Calu3 (cell line): ENCODE data around the gene NR4A1. TPM values are rescaled to one million over a fixed set of nuclear protein-coding genes. Genes with fewer than 3 reads are reported as not detected.

Source experiments
- BruUV-seq: library from RNA; stranded (reverse); fragments of 400-500 nt; replicated peaks from 2 replicates; lab custom pipeline; 2021; lab: Mats Ljungman, UMichigan
- CTCF ChIA-PET: fragments of 300-600 bp; sonication (Branson Sonifier 250); formaldehyde crosslinking; loops from one replicate; lab custom pipeline; 2022; ENCODE audit warnings: antibody characterized with exemption; lab: Charles Lee
- DNase-seq: peaks from one replicate; pipeline ENCODE4 v3.0.0; 2022
- H3K27ac Mint-ChIP-seq: one replicate; pipeline ENCODE4 v1.8.0; 2022; ENCODE audit warnings: mixed read lengths; ENCODE audit not compliant: unreplicated experiment
- H3K27me3 Mint-ChIP-seq: one replicate; pipeline ENCODE4 v1.8.0; 2022; ENCODE audit warnings: mixed read lengths; ENCODE audit not compliant: unreplicated experiment
- H3K36me3 Mint-ChIP-seq: one replicate; pipeline ENCODE4 v1.8.0; 2022; ENCODE audit warnings: mild to moderate bottlenecking, moderate library complexity, mixed read lengths; ENCODE audit not compliant: insufficient read depth, unreplicated experiment
- H3K4me1 Mint-ChIP-seq: one replicate; pipeline ENCODE4 v1.8.0; 2022; ENCODE audit warnings: mild to moderate bottlenecking, low read depth, mixed read lengths; ENCODE audit not compliant: unreplicated experiment
- H3K4me3 Mint-ChIP-seq: one replicate; pipeline ENCODE4 v1.8.0; 2022; ENCODE audit warnings: mild to moderate bottlenecking, low read depth, moderate library complexity, mixed read lengths; ENCODE audit not compliant: unreplicated experiment
- H3K9me3 Mint-ChIP-seq: one replicate; pipeline ENCODE4 v1.8.0; 2022; ENCODE audit warnings: low read depth, mixed read lengths; ENCODE audit not compliant: unreplicated experiment
- CTCF ChIP-seq: fragments of 200-600 bp; IDR thresholded peaks from one replicate; pipeline ENCODE4 v1.8.0; 2022; ENCODE audit warnings: antibody characterized with exemption; ENCODE audit not compliant: unreplicated experiment
- intact Hi-C: fragments of 100-400 bp; cut with micrococcal nuclease; formaldehyde crosslinking; loops from one replicate; pipeline ENCODE4 v1.10.0; 2022; ENCODE audit not compliant: unreplicated experiment
- total RNA-seq: library from RNA; stranded (reverse); gene quantifications from 2 replicates; pipeline ENCODE4 v1.2.3, GENCODE V29; 2022

Gene NR4A1
- total RNA-seq, 1 experiment from 2014 or later, result 18.9 TPM

GRCh38 chr12:52041695-52042123 lies 9.5 kb upstream of the NR4A1 start:
- no peak for TF ChIP-seq CTCF
- H3K36me3 Mint-ChIP-seq, result peaks cover 38% of the 10 kb centered on the region
- CTCF ChIA-PET, result no interaction called here
- intact Hi-C loops, result no loop called here
- no peaks in the 10 kb centered on the region for H3K4me1 Mint-ChIP-seq
- no peak for DNase-seq
- no peak overlapping the region for H3K4me3 Mint-ChIP-seq
- BruUV-seq, result no TSS peak
- H3K27ac Mint-ChIP-seq, result no peak overlapping the region
- H3K27me3 Mint-ChIP-seq, result no peaks in the 10 kb centered on the region
- no peaks in the 10 kb centered on the region for H3K9me3 Mint-ChIP-seq

- no peak overlapping the region for H3K4me3 Mint-ChIP-seq
- intact Hi-C loops, result no loop called here
- H3K27me3 Mint-ChIP-seq, result no peaks in the 10 kb centered on the region
- DNase-seq, result no peak
- H3K4me1 Mint-ChIP-seq, result no peaks in the 10 kb centered on the region
- H3K27ac Mint-ChIP-seq, result no peak overlapping the region
- H3K9me3 Mint-ChIP-seq, result no peaks in the 10 kb centered on the region
- peaks cover 29% of the 10 kb centered on the region for H3K36me3 Mint-ChIP-seq
- no TSS peak for BruUV-seq
- CTCF ChIA-PET, result no interaction called here
- no peak for TF ChIP-seq CTCF
Observed at GRCh38 chr12:52042706-52043385, 8.4 kb upstream of the NR4A1 start.

GRCh38 chr12:52043386-52044212 lies 7.6 kb upstream of the NR4A1 start:
- Mint-ChIP-seq H3K4me3 (no peak overlapping the region), H3K9me3 (no peaks in the 10 kb centered on the region), H3K36me3 (peaks cover 22% of the 10 kb centered on the region), H3K27ac (no peak overlapping the region), H3K27me3 (no peaks in the 10 kb centered on the region), H3K4me1 (no peaks in the 10 kb centered on the region)
- no peak for DNase-seq
- intact Hi-C loops, result no loop called here
- CTCF ChIA-PET, result interaction anchor here (1.3 kb wide), 1 partner anchor 18 kb away, joined by 3 read pairs; no protein-coding TSS in a partner anchor
- no peak for TF ChIP-seq CTCF
- BruUV-seq, result no TSS peak

- Mint-ChIP-seq H3K27ac (no peak overlapping the region), H3K4me3 (no peak overlapping the region), H3K36me3 (peaks cover 23% of the 10 kb centered on the region), H3K4me1 (peaks cover 6% of the 10 kb centered on the region), H3K9me3 (no peaks in the 10 kb centered on the region), H3K27me3 (no peaks in the 10 kb centered on the region)
- no peak for TF ChIP-seq CTCF
- no peak for DNase-seq
- intact Hi-C loops, result no loop called here
- BruUV-seq, result no TSS peak
- CTCF ChIA-PET, result interaction anchor here (1.3 kb wide), 1 partner anchor 19 kb away, joined by 3 read pairs; no protein-coding TSS in a partner anchor
Observed at GRCh38 chr12:52044292-52044983, 6.8 kb upstream of the NR4A1 start.
